ENCODE data around the gene UBE3C. TPM values are rescaled to one million over a fixed set of nuclear protein-coding genes. Genes with fewer than 3 reads are reported as not detected.
"Not testable (repeated sequence)": the region's sequence is repeated elsewhere in the genome, so short reads cannot be mapped to it uniquely, and the experiment has no call there.

The UBE3C gene
- total RNA-seq, 1 donor from 2014 or later, result 81.7 TPM

- DNase-seq (ENCODE audit: low spot score), result not testable (repeated sequence)
Observed at GRCh38 chr7:157130849-157131248, 7.9 kb upstream of the UBE3C start.

DNA sequence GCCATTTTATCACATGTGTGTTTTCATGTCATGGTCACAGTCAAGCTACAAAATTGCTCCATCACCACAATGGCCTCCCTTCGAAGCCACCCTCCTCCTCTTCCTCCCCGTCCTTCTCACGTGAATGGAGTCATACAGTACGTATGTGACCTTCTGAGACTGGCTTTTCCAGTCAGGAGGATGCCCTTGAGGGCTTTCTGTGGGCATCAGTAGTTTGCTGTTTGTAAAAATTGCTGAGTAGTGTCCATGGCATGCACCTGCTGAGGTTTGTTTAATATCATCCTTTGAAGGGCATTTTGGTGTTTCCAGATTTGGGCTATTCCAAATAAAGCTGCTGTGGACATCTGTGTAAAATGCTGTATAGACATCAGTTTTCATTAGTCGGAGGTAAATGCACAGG is 5.9 kb upstream of the UBE3C start:
- DNase-seq (ENCODE audit: low spot score), result no peak

DNA sequence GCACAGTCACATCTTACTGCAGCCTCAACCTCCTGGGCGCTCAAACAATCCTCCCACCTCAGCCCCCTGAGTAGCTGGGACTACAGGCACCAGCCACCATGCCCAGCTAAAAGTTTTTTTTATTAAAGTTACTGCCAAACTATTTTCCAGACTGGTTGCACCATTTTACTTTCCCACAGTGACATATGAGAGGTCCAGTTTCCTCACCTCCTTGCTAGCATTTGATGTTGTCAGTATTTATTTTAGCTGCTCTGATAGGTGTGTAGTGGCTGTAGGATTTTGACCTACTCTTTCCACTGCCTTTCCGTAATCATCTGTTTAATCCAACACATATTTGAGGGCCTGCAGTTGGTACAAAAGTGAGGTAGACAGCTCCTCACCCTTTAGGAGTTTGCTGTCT is 5.4 kb upstream of the UBE3C start:
- DNase-seq (ENCODE audit: low spot score), result no peak

- DNase-seq (ENCODE audit: low spot score), result no peak
Observed at GRCh38 chr7:157136372-157136771, 2.4 kb upstream of the UBE3C start.

GRCh38 chr7:157138101-157138423 is 664 bp upstream of the UBE3C start:
- no peak for DNase-seq (ENCODE audit: low spot score)

GRCh38 chr7:157139111-157139809 is 534 bp downstream of the UBE3C start:
- no peak for DNase-seq (ENCODE audit: low spot score)

- DNase-seq (ENCODE audit: low spot score), result no peak
Observed at GRCh38 chr7:157139810-157140510, 1.2 kb downstream of the UBE3C start.

- no peak for DNase-seq (ENCODE audit: low spot score)
Observed at GRCh38 chr7:157140511-157140905, 1.8 kb downstream of the UBE3C start.

GRCh38 chr7:157141525-157142060 is 2.9 kb downstream of the UBE3C start:
- no peak for DNase-seq (ENCODE audit: low spot score)

GRCh38 chr7:157143788-157144187 is 5.1 kb downstream of the UBE3C start:
- no peak for DNase-seq (ENCODE audit: low spot score)

- DNase-seq (ENCODE audit: low spot score), result no peak
Observed at GRCh38 chr7:157149317-157149716, 10.6 kb downstream of the UBE3C start.

GRCh38 chr7:157150882-157151281 is 12.2 kb downstream of the UBE3C start:
- DNase-seq (ENCODE audit: low spot score), result no peak

GRCh38 chr7:157151626-157152339 is 13.1 kb downstream of the UBE3C start:
- DNase-seq (ENCODE audit: low spot score), result no peak

DNA sequence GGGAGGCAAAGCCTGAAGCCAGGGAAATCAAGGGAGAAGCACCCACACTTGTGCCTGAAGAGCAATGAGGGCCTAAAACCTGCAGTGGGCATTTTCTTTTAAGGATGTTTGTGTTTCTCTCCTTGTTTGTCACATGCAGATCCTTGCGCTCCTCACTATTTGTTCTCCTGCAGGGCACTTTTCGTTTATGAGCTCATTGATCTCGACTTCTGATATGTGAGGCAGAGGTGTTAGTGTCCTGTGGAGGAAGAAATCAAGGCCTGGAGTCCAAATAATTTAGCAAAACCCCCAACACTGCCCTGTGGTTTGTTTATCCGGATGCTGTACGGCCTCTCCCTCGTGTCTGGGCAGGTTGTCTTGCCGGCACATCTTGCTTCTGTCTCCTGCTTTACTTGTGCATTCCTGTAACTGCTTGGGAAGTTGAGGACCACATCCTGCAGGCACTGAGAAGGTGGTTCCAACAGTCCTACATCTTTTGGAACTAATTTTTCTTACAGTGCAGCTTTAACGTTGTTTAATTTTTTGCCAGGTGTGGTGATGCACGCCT is 13.7 kb downstream of the UBE3C start:
- DNase-seq (ENCODE audit: low spot score), result no peak

- DNase-seq (ENCODE audit: low spot score), result no peak
Observed at GRCh38 chr7:157153260-157153659, 14.5 kb downstream of the UBE3C start.

DNA sequence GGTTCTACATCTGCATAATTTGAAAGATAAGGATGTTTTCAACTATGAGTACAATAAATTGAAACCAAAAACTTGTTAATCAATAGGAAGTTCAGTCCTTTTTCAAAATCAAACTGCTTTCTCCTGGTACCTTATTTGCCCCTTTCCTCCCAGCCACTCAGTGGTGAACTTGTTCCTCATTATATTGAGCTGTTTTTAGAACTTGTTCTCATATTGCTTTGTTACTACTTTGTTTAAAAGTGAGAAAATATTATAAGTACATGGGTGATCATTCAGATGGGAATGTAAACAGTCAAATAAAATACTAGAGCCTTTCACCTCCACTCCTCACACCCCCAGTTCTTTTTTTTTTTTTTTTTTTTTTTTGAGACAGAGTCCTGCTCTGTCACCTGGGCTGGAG is 17.2 kb downstream of the UBE3C start:
- no peak for DNase-seq (ENCODE audit: low spot score)

DNA sequence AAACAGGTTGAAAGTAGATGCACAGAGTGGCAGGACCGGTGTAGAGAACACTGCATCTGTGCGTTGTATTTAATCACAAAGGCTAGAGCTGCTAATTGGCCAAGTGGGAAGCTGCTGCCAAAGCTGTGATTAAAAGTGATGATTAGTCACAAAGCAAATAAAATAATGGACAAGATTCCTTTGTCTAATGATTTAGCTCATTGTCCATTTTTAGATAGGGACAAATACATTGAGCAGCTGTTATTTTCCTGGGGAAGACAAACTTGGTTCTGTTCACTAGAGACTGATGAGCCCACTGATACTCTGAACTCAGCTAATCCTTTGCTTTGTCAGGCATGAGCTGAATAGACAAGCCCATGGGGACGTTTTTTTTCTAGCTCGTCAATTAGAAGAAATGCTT is 19.7 kb downstream of the UBE3C start:
- DNase-seq (ENCODE audit: low spot score), result no peak

DNA sequence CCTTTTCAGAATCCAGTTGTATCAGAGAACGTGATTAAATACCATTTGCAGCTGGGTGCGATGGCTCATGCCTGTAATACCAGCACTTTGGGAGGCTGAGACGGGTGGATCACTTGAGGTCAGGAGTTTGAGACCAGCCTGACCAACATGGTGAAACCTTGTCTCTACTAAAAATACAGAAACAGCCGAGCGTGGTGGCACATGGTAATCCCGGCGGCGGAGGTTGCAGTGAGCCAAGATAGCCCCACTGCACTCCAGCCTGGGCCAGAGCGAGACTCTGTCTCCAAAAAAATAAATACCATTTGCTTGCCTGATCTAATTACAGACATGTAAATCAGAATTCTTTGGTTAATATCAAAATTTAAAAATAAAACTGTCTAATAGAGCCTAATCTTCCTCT is 20.8 kb downstream of the UBE3C start:
- DNase-seq (ENCODE audit: low spot score), result not testable (repeated sequence)

GRCh38 chr7:157160433-157160832 is 21.7 kb downstream of the UBE3C start:
- DNase-seq (ENCODE audit: low spot score), result no peak

DNA sequence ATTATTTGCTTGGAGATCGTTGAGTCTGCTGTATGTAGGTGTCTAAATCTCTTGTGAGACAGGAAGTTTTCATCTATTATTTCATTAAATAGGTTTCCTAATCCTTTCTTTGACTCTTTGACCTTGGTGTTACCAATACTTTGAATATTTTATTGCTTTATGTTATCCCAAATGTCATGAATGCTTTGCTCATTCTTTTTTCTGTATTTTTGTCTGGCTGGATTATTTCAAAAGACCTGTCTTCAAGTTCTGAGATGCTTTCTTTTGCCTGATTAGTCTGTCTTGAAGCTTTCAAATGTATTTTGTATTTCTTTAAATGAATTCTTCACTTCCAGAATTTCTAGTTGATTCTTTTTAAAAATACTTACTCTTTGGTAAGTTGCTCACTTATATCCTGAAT is 27.3 kb downstream of the UBE3C start:
- no peak for DNase-seq (ENCODE audit: low spot score)

DNA sequence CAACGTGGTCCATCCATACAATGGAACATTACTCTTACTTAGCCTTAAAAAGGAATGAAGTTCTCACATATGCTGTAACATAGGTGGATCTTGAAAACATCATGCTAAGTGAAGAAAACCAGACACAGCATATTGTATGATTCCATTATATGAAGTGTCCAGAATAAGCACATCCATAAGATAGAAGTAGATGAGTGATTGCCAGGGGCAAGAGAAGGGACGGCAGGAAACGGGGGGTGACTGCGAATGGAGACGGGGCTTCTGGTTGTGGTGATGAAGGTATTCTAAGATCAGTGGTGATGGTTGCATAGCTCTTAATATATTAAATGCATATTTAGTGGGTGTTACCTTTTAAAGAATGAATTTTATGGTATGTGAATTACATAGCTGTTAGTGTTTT is 29.8 kb downstream of the UBE3C start:
- DNase-seq (ENCODE audit: low spot score), result no peak

DNA sequence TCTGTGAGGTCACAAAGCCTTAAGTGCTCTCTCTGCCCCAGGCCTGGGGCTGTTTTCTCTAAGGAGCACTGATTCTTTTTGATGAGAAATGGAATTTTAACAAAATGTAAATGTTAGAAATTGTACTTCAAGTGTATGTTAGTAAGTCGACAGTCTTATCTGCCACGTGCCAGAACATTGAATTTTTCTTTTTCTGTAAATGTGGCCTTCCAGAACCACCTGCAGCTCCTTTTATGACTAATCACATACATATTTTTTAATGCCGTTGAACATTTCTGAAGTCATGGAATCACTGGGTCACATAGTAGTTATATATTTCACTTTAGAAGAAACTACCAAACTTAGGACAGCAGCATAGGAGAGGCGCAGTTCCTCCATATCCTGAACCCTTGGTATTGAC is 38.0 kb downstream of the UBE3C start:
- no peak for DNase-seq (ENCODE audit: low spot score)

Data from ureter (tissue), 1 donor.